ENCODE results near the gene LDB3. TPM values are rescaled to one million over a fixed set of nuclear protein-coding genes. Genes with fewer than 3 reads are reported as not detected.

LDB3 gene
- total and polyA plus RNA-seq, 2 of the 8 experiments (the other 6 are each of a cell fraction or from before 2014, with no cell fraction given) = 0.20 to 0.43 TPM

DNA sequence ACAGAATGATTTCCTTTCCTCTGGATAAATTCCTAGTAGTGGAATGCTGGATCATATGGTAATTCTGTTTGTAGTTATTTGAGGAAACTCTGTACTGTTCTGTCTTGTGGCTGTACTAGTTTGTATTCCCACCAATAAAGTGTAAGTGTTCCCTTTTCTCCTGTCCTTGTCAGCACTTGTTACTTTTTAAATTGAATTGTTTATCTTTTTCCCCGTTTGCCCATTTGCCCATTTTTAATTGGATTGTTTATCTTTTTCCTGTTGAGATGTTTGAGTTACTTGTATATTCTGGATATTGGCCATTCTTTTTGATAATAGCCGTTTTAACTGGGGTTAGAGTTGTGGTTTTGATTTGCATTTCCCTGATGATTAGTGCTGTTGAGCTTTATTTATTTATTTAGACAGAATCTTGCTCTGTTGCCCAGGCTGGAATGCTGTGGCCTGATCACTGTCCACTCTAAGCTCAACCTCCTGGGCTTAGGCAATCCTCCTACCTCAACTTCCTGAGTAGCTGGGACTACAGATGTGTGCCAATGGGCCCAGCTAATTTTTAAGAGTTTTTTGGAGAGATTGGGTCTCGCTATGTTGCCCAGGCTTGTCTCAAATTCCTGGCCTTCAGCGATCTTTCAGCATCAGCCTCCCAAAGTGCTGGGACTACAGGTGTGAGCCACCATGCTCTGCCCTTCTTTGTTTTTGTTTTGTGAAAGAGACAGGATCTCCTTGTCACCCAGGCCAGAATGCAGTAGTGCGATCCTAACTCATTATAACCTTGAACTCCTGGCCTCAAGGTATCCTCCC is 111.1 kb downstream of the LDB3 start:
- no peak overlapping the region for H2BK12ac ChIP-seq (ENCODE audit: low read depth, low read length)
- H3K27me3 ChIP-seq (replicated peaks in 1 of 4; ENCODE audit: control insufficient read depth in 3 of 4, extremely low read depth in 1 of 4, insufficient read depth in 3 of 4, low read length in 3 of 4) = no peaks in the 10 kb centered on the region
- H2BK120ac ChIP-seq (replicated peaks; ENCODE audit: low read depth, low read length) = no peak overlapping the region
- H3K9ac ChIP-seq (replicated peaks in 1 of 4; ENCODE audit: extremely low read depth in 1 of 4, low read depth in 3 of 4, low read length in 3 of 4) = no peak overlapping the region
- H2BK5ac ChIP-seq (ENCODE audit: low read depth, low read length) = no peak overlapping the region
- CTCF ChIA-PET (ENCODE audit: partially characterized antibody) = interaction anchor here (0.9 to 1.7 kb wide), 2 partner anchors 9 to 14 kb away, joined by 3 to 5 read pairs; no protein-coding TSS in a partner anchor
- no peak overlapping the region for H4K8ac ChIP-seq (ENCODE audit: extremely low read depth, insufficient read depth, low read length)
- no peak overlapping the region for H3K4ac ChIP-seq (replicated peaks; ENCODE audit: insufficient read length, low read depth, low read length)
- peaks cover 47 to 100% of the 10 kb centered on the region in 2 experiments for H3K79me2 ChIP-seq (ENCODE audit: control insufficient read depth in 1 of 2, insufficient read depth in 2 of 2, low read length in 2 of 2)
- no peak overlapping the region for H3K18ac ChIP-seq (ENCODE audit: extremely low read depth, low read length)
- H2AK5ac ChIP-seq (ENCODE audit: low read depth, low read length) = no peak overlapping the region
- H2BK15ac ChIP-seq (ENCODE audit: low read length) = no peak overlapping the region
- WGBS, 2 experiments (ENCODE audit: extremely low coverage in 1 of 2, insufficient coverage in 1 of 2, insufficient read length in 1 of 2, insufficient replicate concordance in 2 of 2, low coverage in 1 of 2, low lambda C conversion rate in 2 of 2, missing lambda C conversion rate in 1 of 2) = 96% methylated on average over 5 of the region's 5 CpGs; no CpG with 5 or more reads in 1 of the 2 experiments
- no peak overlapping the region for H2BK20ac ChIP-seq (ENCODE audit: low read length)
- H3K27ac ChIP-seq (ENCODE audit: low read depth, low read length) = no peak overlapping the region
- H3K23me2 ChIP-seq (ENCODE audit: low read depth, low read length) = no peaks in the 10 kb centered on the region
- H3K14ac ChIP-seq (ENCODE audit: insufficient read length) = no peak overlapping the region
- H3K56ac ChIP-seq (replicated peaks; ENCODE audit: insufficient read length, low read depth, low read length) = no peak overlapping the region
- peaks cover 16 to 17% of the 10 kb centered on the region in 2 experiments for H4K20me1 ChIP-seq (replicated peaks in 1 of 2; ENCODE audit: control insufficient read depth in 1 of 2, insufficient read depth in 2 of 2, low read length in 2 of 2)
- H3K36me3 ChIP-seq (ENCODE audit: control insufficient read depth in 2 of 4, insufficient read depth in 4 of 4, low read length in 3 of 4) = peaks cover 0 to 3% (median 0%) of the 10 kb centered on the region in 4 experiments; a peak in 1 of 8 replicates
- peaks cover 7 to 10% (median 8%) of the 10 kb centered on the region in 4 experiments; a peak in 6 of 7 replicates for H3K4me1 ChIP-seq (replicated peaks in 1 of 4; ENCODE audit: control insufficient read depth in 3 of 4, insufficient read depth in 4 of 4, low read length in 3 of 4)
- no peak overlapping the region for H3K4me3 ChIP-seq (ENCODE audit: extremely low read depth in 1 of 4, insufficient read depth in 2 of 4, low read depth in 3 of 4, low read length in 4 of 4)
- DNase-seq (ENCODE audit: low read depth in 1 of 2, low spot score in 2 of 2) (no peak), FAIRE-seq (no peak)
- no peak overlapping the region for H4K5ac ChIP-seq (ENCODE audit: insufficient read length, low read depth, low read length)
- no peak overlapping the region for H2AFZ ChIP-seq (ENCODE audit: low read length)
- POLR2A ChIA-PET (ENCODE audit: partially characterized antibody) = interaction anchor here (1.5 kb wide), 1 partner anchor 10 kb away, joined by 4 read pairs; no protein-coding TSS in a partner anchor
- no peaks in the 10 kb centered on the region for H3K9me3 ChIP-seq (ENCODE audit: insufficient read depth in 2 of 2, low read depth in 1 of 2, low read length in 1 of 2)
- H4K91ac ChIP-seq (replicated peaks; ENCODE audit: insufficient read length, low read length) = no peak overlapping the region
- no peak for TF ChIP-seq CHD2 (IDR thresholded peaks at IDR 0.05; ENCODE audit: low read length)
- no peak for TF ChIP-seq CHD1 (IDR thresholded peaks at IDR 0.05; ENCODE audit: low read depth, low read length)
- TF ChIP-seq KDM1A (IDR thresholded peaks at IDR 0.05; ENCODE audit: borderline replicate concordance, low read length) = peak; percentile 70; the same call in 1 of the 2 replicates
- H3K79me1 ChIP-seq (ENCODE audit: low read depth, low read length) = no peaks in the 10 kb centered on the region; the same call in 1 of the 2 replicates
- no peak overlapping the region for H3K4me2 ChIP-seq (ENCODE audit: insufficient read depth in 1 of 2, low read depth in 2 of 2, low read length in 2 of 2)
- no peak overlapping the region for H3K23ac ChIP-seq (ENCODE audit: insufficient read length)

Data from H1 (cell line).